ENCODE measurements around the gene ATP1A2. TPM values are rescaled to one million over a fixed set of nuclear protein-coding genes. Genes with fewer than 3 reads are reported as not detected.
"Not testable (repeated sequence)": the region's sequence is repeated elsewhere in the genome, so short reads cannot be mapped to it uniquely, and the experiment has no call there.

Gene ATP1A2
- total and polyA plus RNA-seq, 2 of the 8 experiments (the other 6 are each of a cell fraction or from before 2014, with no cell fraction given): 39.7 to 40.8 TPM

DNA sequence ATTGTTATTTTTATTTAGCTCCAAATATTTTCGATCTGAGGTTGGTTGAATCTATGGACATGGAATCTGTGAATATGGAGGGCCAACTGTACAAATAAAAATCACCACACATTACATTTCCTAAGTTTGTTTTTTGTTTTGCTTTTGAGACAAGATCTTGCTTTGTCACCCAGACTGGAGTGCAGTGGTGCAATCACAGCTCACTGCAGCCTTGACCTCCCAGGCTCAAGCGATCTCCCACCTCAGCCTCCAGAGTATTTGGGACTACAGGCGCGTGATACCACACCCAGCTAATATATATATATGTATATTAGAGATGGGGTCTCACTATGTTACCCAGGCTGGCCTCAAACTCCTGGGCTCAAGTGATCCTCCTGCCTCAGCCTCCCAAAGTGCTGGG, 10.8 kb downstream of the ATP1A2 start:
- H3K27ac ChIP-seq (ENCODE audit: low read depth, low read length); H3K9ac ChIP-seq (replicated peaks in 1 of 4; ENCODE audit: extremely low read depth in 1 of 4, low read depth in 3 of 4, low read length in 3 of 4): not testable (repeated sequence)
- CTCF ChIA-PET (ENCODE audit: partially characterized antibody): interaction anchor here (0.7 to 18.1 kb wide), 8 partner anchors 11 to 62 kb away, joined by 3 to 256 read pairs (median 8); partner anchors contain the start of genes ATP1A2 and IGSF8

More for the DNA sequence above, 10.8 kb downstream of the ATP1A2 start:
- not testable (repeated sequence) for H3K79me1 ChIP-seq (ENCODE audit: low read depth, low read length); H3K27me3 ChIP-seq (replicated peaks in 1 of 4; ENCODE audit: control insufficient read depth in 3 of 4, extremely low read depth in 1 of 4, insufficient read depth in 3 of 4, low read length in 3 of 4); H2AFZ ChIP-seq (ENCODE audit: low read length); H2BK20ac ChIP-seq (ENCODE audit: low read length); H2BK5ac ChIP-seq (ENCODE audit: low read depth, low read length); FAIRE-seq; H4K20me1 ChIP-seq (replicated peaks in 1 of 2; ENCODE audit: control insufficient read depth in 1 of 2, insufficient read depth in 2 of 2, low read length in 2 of 2); H3K4ac ChIP-seq (replicated peaks; ENCODE audit: insufficient read length, low read depth, low read length); H3K56ac ChIP-seq (replicated peaks; ENCODE audit: insufficient read length, low read depth, low read length); H3K23ac ChIP-seq (ENCODE audit: insufficient read length); H3K18ac ChIP-seq (ENCODE audit: extremely low read depth, low read length); H2AK5ac ChIP-seq (ENCODE audit: low read depth, low read length); DNase-seq (ENCODE audit: low read depth in 1 of 2, low spot score in 2 of 2); H3K9me3 ChIP-seq (ENCODE audit: insufficient read depth in 2 of 2, low read depth in 1 of 2, low read length in 1 of 2); H4K5ac ChIP-seq (ENCODE audit: insufficient read length, low read depth, low read length); H4K8ac ChIP-seq (ENCODE audit: extremely low read depth, insufficient read depth, low read length); H3K4me1 ChIP-seq (replicated peaks in 1 of 4; ENCODE audit: control insufficient read depth in 3 of 4, insufficient read depth in 4 of 4, low read length in 3 of 4); H3K4me2 ChIP-seq (ENCODE audit: insufficient read depth in 1 of 2, low read depth in 2 of 2, low read length in 2 of 2); H3K4me3 ChIP-seq (ENCODE audit: extremely low read depth in 1 of 4, insufficient read depth in 2 of 4, low read depth in 3 of 4, low read length in 4 of 4); H2BK120ac ChIP-seq (replicated peaks; ENCODE audit: low read depth, low read length); H4K91ac ChIP-seq (replicated peaks; ENCODE audit: insufficient read length, low read length); H2BK12ac ChIP-seq (ENCODE audit: low read depth, low read length); H3K23me2 ChIP-seq (ENCODE audit: low read depth, low read length); H3K14ac ChIP-seq (ENCODE audit: insufficient read length); H3K79me2 ChIP-seq (ENCODE audit: control insufficient read depth in 1 of 2, insufficient read depth in 2 of 2, low read length in 2 of 2); H2BK15ac ChIP-seq (ENCODE audit: low read length)
- POLR2A ChIA-PET (ENCODE audit: partially characterized antibody): interaction anchor here (0.6 to 8.1 kb wide), 3 partner anchors 14 to 869 kb away, joined by 3 to 56 read pairs (median 3); no protein-coding TSS in a partner anchor
- WGBS, 2 experiments (ENCODE audit: extremely low coverage in 1 of 2, insufficient coverage in 1 of 2, insufficient read length in 1 of 2, insufficient replicate concordance in 2 of 2, low coverage in 1 of 2, low lambda C conversion rate in 2 of 2, missing lambda C conversion rate in 1 of 2): 70% methylated on average over 4 of the region's 4 CpGs; no CpG with 5 or more reads in 1 of the 2 experiments
- peaks cover 12 to 62% (median 57%) of the 10 kb centered on the region in 4 experiments; a peak in 7 of 8 replicates for H3K36me3 ChIP-seq (ENCODE audit: control insufficient read depth in 2 of 4, insufficient read depth in 4 of 4, low read length in 3 of 4)
